SK-N-SH treated with all-trans-retinoic acid at 6 μM for 48 hours (cell line): Measurements from ENCODE around the gene S100A6.

ENCODE experiments used
- ATAC-seq: fragments of 200-7000 bp; cut with Tn5 transposase; 3 replicates; pipeline ENCODE4 v1.9.1; 2020; ENCODE audit warnings: mild to moderate bottlenecking, moderate library complexity
- ARNTL ChIP-seq: fragments of 450-650 bp; formaldehyde crosslinking; IDR thresholded peaks from 2 replicates; pipeline ENCODE4 v1.5.0; 2020; ENCODE audit warnings: low read depth, mild to moderate bottlenecking, moderate library complexity, borderline replicate concordance
- BACH2 ChIP-seq: fragments of 250-450 bp; sonication (Bioruptor Pico); IDR thresholded peaks from 2 replicates; pipeline ENCODE4 v1.9.0; 2021; ENCODE audit warnings: mild to moderate bottlenecking, borderline replicate concordance
- CREB5 ChIP-seq: fragments of 250-450 bp; sonication (Bioruptor Pico); IDR thresholded peaks from 2 replicates; pipeline ENCODE4 v1.5.1; 2020; ENCODE audit warnings: low read depth, mild to moderate bottlenecking, moderate library complexity
- CSDC2 ChIP-seq: fragments of 250-450 bp; sonication (Bioruptor Pico); IDR thresholded peaks from 2 replicates; pipeline ENCODE4 v1.5.0; 2020; ENCODE audit warnings: mild to moderate bottlenecking, moderate library complexity
- ESRRG ChIP-seq: fragments of 250-450 bp; sonication (Bioruptor Pico); IDR thresholded peaks from 2 replicates; pipeline ENCODE4 v1.6.1; 2021; ENCODE audit warnings: mild to moderate bottlenecking
- GLIS3 ChIP-seq: fragments of 250-450 bp; sonication (Bioruptor Pico); IDR thresholded peaks from 2 replicates; pipeline ENCODE4 v1.5.0; 2020; ENCODE audit warnings: mild to moderate bottlenecking, moderate library complexity
- ISL1 ChIP-seq: fragments of 250-450 bp; sonication (Bioruptor Pico); IDR thresholded peaks from 2 replicates; pipeline ENCODE4 v2.1.2; 2022; ENCODE audit warnings: mild to moderate bottlenecking, moderate library complexity
- OSR1 ChIP-seq: fragments of 250-450 bp; sonication (Bioruptor Pico); IDR thresholded peaks from 2 replicates; pipeline ENCODE4 v1.8.0; 2022; ENCODE audit warnings: moderate library complexity, mild to moderate bottlenecking, inconsistent platforms
- PPARA ChIP-seq: fragments of 250-450 bp; sonication (Bioruptor Pico); IDR thresholded peaks from 2 replicates; pipeline ENCODE4 v1.5.0; 2020; ENCODE audit warnings: mild to moderate bottlenecking, borderline replicate concordance
- RARB ChIP-seq: fragments of 250-450 bp; sonication (Bioruptor Pico); IDR thresholded peaks from 2 replicates; pipeline ENCODE4 v1.8.0; 2021; ENCODE audit warnings: mild to moderate bottlenecking, moderate library complexity
- SNAI2 ChIP-seq: fragments of 250-450 bp; sonication (Bioruptor Pico); IDR thresholded peaks from 2 replicates; pipeline ENCODE4 v1.5.0; 2020; ENCODE audit warnings: mild to moderate bottlenecking, moderate library complexity
- TCF4 ChIP-seq: fragments of 250-450 bp; sonication (Bioruptor Pico); IDR thresholded peaks from 2 replicates; pipeline ENCODE4 v1.8.0; 2021; ENCODE audit warnings: mild to moderate bottlenecking, moderate library complexity, borderline replicate concordance
- TOX ChIP-seq: fragments of 250-450 bp; sonication (Bioruptor Pico); IDR thresholded peaks from 2 replicates; pipeline ENCODE4 v1.8.0; 2021; ENCODE audit warnings: mild to moderate bottlenecking, moderate library complexity, borderline replicate concordance
- TSHZ2 ChIP-seq: fragments of 250-450 bp; sonication (Bioruptor Pico); IDR thresholded peaks from 2 replicates; pipeline ENCODE4 v1.5.0; 2020; ENCODE audit warnings: mild to moderate bottlenecking, moderate library complexity
- ZC3H10 ChIP-seq: fragments of 250-450 bp; sonication (Bioruptor Pico); IDR thresholded peaks from 2 replicates; pipeline ENCODE4 v1.5.1; 2021; ENCODE audit warnings: mild to moderate bottlenecking, moderate library complexity
- ZFP3 ChIP-seq: fragments of 250-450 bp; sonication (Bioruptor Pico); IDR thresholded peaks from 2 replicates; pipeline ENCODE4 v1.5.0; 2020; ENCODE audit warnings: mild to moderate bottlenecking, moderate library complexity
- ZNF565 ChIP-seq: fragments of 450-650 bp; formaldehyde crosslinking; conservative IDR thresholded peaks from 2 replicates; pipeline ENCODE4 v1.5.0; 2020; ENCODE audit warnings: low read depth, mild to moderate bottlenecking, moderate library complexity
- ZNF70 ChIP-seq: fragments of 450-650 bp; formaldehyde crosslinking; IDR thresholded peaks from 2 replicates; pipeline ENCODE4 v1.5.0; 2020; ENCODE audit warnings: mild to moderate bottlenecking, moderate library complexity
- TF ChIP-seq, protein P1 (sequence below): fragments of 250-450 bp; sonication (Bioruptor Pico); IDR thresholded peaks from 2 replicates; pipeline ENCODE4 v1.5.1; 2021; ENCODE audit warnings: mild to moderate bottlenecking, moderate library complexity
- TF ChIP-seq, protein P2 (sequence below): fragments of 250-450 bp; sonication (Bioruptor Pico); IDR thresholded peaks from 2 replicates; pipeline ENCODE4 v1.8.0; 2021; ENCODE audit warnings: low read depth, mild to moderate bottlenecking, moderate library complexity, borderline replicate concordance

The S100A6 gene

GRCh38 chr1:153556348-153556747, 20.6 kb upstream of the S100A6 start:
- no peak for ATAC-seq
- no peak for TF ChIP-seq ZFP3 (CRISPR knock-in tag)
- no peak for TF ChIP-seq ARNTL (CRISPR knock-in tag)
- TF ChIP-seq ZC3H10 (CRISPR knock-in tag): no peak
- no peak for TF ChIP-seq ISL1 (CRISPR knock-in tag)
- no peak for TF ChIP-seq TSHZ2 (CRISPR knock-in tag)
- TF ChIP-seq GLIS3: no peak
- TF ChIP-seq TOX (CRISPR knock-in tag): no peak
- no peak for TF ChIP-seq RARB
- TF ChIP-seq SNAI2 (CRISPR knock-in tag): no peak
- TF ChIP-seq, protein P1, sequence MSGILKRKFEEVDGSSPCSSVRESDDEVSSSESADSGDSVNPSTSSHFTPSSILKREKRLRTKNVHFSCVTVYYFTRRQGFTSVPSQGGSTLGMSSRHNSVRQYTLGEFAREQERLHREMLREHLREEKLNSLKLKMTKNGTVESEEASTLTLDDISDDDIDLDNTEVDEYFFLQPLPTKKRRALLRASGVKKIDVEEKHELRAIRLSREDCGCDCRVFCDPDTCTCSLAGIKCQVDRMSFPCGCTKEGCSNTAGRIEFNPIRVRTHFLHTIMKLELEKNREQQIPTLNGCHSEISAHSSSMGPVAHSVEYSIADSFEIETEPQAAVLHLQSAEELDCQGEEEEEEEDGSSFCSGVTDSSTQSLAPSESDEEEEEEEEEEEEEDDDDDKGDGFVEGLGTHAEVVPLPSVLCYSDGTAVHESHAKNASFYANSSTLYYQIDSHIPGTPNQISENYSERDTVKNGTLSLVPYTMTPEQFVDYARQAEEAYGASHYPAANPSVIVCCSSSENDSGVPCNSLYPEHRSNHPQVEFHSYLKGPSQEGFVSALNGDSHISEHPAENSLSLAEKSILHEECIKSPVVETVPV (CRISPR knock-in tag): no peak
- no peak for TF ChIP-seq ESRRG (CRISPR knock-in tag)
- TF ChIP-seq TCF4 (CRISPR knock-in tag): no peak
- no peak for TF ChIP-seq BACH2
- TF ChIP-seq, protein P2, sequence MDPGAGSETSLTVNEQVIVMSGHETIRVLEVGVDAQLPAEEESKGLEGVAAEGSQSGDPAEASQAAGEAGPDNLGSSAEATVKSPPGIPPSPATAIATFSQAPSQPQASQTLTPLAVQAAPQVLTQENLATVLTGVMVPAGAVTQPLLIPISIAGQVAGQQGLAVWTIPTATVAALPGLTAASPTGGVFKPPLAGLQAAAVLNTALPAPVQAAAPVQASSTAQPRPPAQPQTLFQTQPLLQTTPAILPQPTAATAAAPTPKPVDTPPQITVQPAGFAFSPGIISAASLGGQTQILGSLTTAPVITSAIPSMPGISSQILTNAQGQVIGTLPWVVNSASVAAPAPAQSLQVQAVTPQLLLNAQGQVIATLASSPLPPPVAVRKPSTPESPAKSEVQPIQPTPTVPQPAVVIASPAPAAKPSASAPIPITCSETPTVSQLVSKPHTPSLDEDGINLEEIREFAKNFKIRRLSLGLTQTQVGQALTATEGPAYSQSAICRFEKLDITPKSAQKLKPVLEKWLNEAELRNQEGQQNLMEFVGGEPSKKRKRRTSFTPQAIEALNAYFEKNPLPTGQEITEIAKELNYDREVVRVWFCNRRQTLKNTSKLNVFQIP (CRISPR knock-in tag): no peak

GRCh38 chr1:153553830-153554541, 18.2 kb upstream of the S100A6 start:
- peak; percentile 74 for ATAC-seq
- no peak for TF ChIP-seq OSR1 (CRISPR knock-in tag)
- no peak for TF ChIP-seq ISL1 (CRISPR knock-in tag)
- TF ChIP-seq BACH2: no peak
- no peak for TF ChIP-seq TSHZ2 (CRISPR knock-in tag)
- no peak for TF ChIP-seq CREB5 (CRISPR knock-in tag)
- TF ChIP-seq ARNTL (CRISPR knock-in tag): no peak
- no peak for TF ChIP-seq GLIS3
- TF ChIP-seq ZNF70 (CRISPR knock-in tag): no peak
- TF ChIP-seq CSDC2 (CRISPR knock-in tag): no peak
- no peak for TF ChIP-seq SNAI2 (CRISPR knock-in tag)
- no peak for TF ChIP-seq ZFP3 (CRISPR knock-in tag)
- TF ChIP-seq TCF4 (CRISPR knock-in tag): no peak
- no peak for TF ChIP-seq PPARA (CRISPR knock-in tag)
- TF ChIP-seq, protein P1 (CRISPR knock-in tag): no peak
- TF ChIP-seq RARB: no peak
- no peak for TF ChIP-seq ZNF565
